Vagina (tissue), 2 donors: Measurements from ENCODE around the gene ANXA3. TPM values are rescaled to one million over a fixed set of nuclear protein-coding genes. Genes with fewer than 3 reads are reported as not detected.
"Not testable (repeated sequence)": the region's sequence is repeated elsewhere in the genome, so short reads cannot be mapped to it uniquely, and the experiment has no call there.

Source experiments
- DNase-seq, 2 donors: peaks; one replicate each; pipeline ENCODE4 v3.0.0-alpha.2; 2017; ENCODE audit errors: extremely low spot score in 2 of 2
- H3K27ac ChIP-seq: fragments of 200-600 bp; sonication (generic); one replicate; pipeline ENCODE4 v1.5.1; 2019
- H3K27me3 ChIP-seq: fragments of 200-600 bp; sonication (generic); one replicate; pipeline ENCODE4 v1.5.1; 2019
- H3K36me3 ChIP-seq, 2 donors: fragments of 200-600 bp; sonication (generic); one replicate each; pipeline ENCODE4 v1.5.1; 2017 to 2019
- H3K4me1 ChIP-seq: fragments of 200-600 bp; sonication (generic); one replicate; pipeline ENCODE4 v1.5.1; 2019
- H3K4me3 ChIP-seq, 2 donors: fragments of 200-600 bp; sonication (generic); 1 replicate in 1 of 2; 2 replicates in 1 of 2; pipeline ENCODE4 v1.5.1; 2016 to 2019
- H3K9me3 ChIP-seq: fragments of 200-600 bp; sonication (generic); one replicate; pipeline ENCODE4 v1.5.1; 2019
- POLR2A ChIP-seq, 2 donors: fragments of 450-650 bp; IDR thresholded peaks; one replicate each; pipeline ENCODE4 v1.6.1; 2017; ENCODE audit warnings: antibody characterized with exemption in 2 of 2, mild to moderate bottlenecking in 2 of 2, moderate library complexity in 2 of 2
- POLR2AphosphoS5 ChIP-seq, 2 donors: sonication (generic); formaldehyde crosslinking; IDR thresholded peaks; one replicate each; pipeline ENCODE4 v1.9.0; 2017; ENCODE audit warnings: antibody characterized with exemption in 2 of 2, mild to moderate bottlenecking in 2 of 2, low read depth in 1 of 2; ENCODE audit not compliant: insufficient read depth in 1 of 2
- intact Hi-C: fragments of 100-400 bp; cut with DNase I; formaldehyde crosslinking; loops from one replicate; pipeline ENCODE4 v1.15.1; 2023
- total RNA-seq: library from RNA; depleted of rRNA; stranded (reverse); fragments of >200 nt; gene quantifications from one replicate; pipeline ENCODE4 v1.2.3, GENCODE V29; 2016
- TF ChIP-seq, protein P1 (sequence below), 3 experiments: fragments of 450-650 bp in 2 of 3; fragments of 200-600 bp in 1 of 3; sonication (generic) in 1 of 3; IDR thresholded peaks; one replicate each; pipeline ENCODE4 v1.5.1; 2017 to 2019; ENCODE audit warnings: antibody characterized with exemption in 3 of 3, mild to moderate bottlenecking in 2 of 3, moderate library complexity in 2 of 3

The ANXA3 gene
- total RNA-seq, 1 donor from 2014 or later = 11.8 TPM

DNA sequence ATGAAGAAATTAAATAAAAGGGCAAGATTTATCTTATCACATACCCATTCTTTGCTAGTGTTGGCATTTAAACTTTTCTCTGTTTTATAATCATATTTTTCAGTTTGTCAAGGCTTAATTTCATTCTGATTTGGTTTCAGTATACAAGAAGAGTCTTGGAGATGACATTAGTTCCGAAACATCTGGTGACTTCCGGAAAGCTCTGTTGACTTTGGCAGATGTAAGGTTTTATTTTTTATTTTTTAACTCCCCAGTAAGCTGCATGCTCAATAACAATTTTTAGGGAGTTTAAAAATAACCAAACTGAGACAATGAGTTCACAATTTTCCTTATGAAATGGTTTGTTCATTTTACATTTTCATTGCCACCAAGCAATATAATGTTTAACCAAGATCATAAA lies 39.8 kb downstream of the ANXA3 start:
- H3K36me3 ChIP-seq = no peaks in the 10 kb centered on the region
- TF ChIP-seq POLR2A (IDR thresholded peaks at IDR 0.05) (no peak), POLR2AphosphoS5 (IDR thresholded peaks at IDR 0.05; ENCODE audit: insufficient read depth in 1 of 2, low read depth in 1 of 2) (no peak)
- TF ChIP-seq, protein P1, sequence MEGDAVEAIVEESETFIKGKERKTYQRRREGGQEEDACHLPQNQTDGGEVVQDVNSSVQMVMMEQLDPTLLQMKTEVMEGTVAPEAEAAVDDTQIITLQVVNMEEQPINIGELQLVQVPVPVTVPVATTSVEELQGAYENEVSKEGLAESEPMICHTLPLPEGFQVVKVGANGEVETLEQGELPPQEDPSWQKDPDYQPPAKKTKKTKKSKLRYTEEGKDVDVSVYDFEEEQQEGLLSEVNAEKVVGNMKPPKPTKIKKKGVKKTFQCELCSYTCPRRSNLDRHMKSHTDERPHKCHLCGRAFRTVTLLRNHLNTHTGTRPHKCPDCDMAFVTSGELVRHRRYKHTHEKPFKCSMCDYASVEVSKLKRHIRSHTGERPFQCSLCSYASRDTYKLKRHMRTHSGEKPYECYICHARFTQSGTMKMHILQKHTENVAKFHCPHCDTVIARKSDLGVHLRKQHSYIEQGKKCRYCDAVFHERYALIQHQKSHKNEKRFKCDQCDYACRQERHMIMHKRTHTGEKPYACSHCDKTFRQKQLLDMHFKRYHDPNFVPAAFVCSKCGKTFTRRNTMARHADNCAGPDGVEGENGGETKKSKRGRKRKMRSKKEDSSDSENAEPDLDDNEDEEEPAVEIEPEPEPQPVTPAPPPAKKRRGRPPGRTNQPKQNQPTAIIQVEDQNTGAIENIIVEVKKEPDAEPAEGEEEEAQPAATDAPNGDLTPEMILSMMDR (IDR thresholded peaks at IDR 0.05) = no peak
- H3K4me3 ChIP-seq = no peak overlapping the region
- H3K4me1 ChIP-seq = no peaks in the 10 kb centered on the region
- H3K9me3 ChIP-seq = no peaks in the 10 kb centered on the region
- H3K27me3 ChIP-seq = no peaks in the 10 kb centered on the region
- DNase-seq = no peak
- H3K27ac ChIP-seq = no peak overlapping the region
- intact Hi-C loops = no loop called here

DNA sequence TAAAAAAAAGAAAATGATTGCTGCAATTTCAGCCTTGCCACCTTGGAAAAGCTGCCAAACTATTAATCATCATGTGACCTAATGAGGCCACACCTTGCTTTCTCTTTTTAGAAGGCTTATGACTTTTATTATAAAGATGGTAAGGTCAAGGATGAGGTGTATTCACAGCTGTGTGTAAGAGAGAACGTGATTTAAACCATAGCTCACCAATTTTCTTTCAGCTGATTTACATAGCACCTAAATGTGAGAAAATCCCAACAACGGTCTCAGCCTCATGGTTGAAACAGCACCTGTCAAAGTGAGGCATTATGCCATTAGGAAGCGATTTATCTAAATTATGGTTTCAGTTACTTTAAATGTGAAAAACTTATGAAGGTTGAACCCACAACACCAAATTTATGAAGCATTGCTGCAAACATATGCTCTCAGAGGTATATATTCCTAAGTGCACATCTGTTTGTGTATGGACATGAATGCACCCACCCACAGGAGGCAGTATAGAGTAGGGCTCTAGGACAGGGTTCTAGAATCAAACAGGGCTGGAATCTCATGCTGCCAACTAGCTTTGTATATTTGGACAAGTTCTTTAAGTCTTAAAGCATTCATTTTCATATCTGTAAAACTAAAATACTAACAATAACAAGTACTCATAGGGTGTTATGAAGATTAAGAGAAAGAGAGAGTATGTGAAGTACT lies 40.7 kb downstream of the ANXA3 start:
- TF ChIP-seq POLR2AphosphoS5 (IDR thresholded peaks at IDR 0.05; ENCODE audit: insufficient read depth in 1 of 2, low read depth in 1 of 2) (no peak), POLR2A (IDR thresholded peaks at IDR 0.05) (no peak)
- TF ChIP-seq, protein P1 (IDR thresholded peaks at IDR 0.05) = no peak
- Histone ChIP-seq H3K4me1 (no peaks in the 10 kb centered on the region), H3K27ac (no peak overlapping the region), H3K9me3 (no peaks in the 10 kb centered on the region), H3K27me3 (no peaks in the 10 kb centered on the region), H3K4me3 (no peak overlapping the region), H3K36me3 (no peaks in the 10 kb centered on the region)
- intact Hi-C loops = no loop called here
- DNase-seq = no peak

DNA sequence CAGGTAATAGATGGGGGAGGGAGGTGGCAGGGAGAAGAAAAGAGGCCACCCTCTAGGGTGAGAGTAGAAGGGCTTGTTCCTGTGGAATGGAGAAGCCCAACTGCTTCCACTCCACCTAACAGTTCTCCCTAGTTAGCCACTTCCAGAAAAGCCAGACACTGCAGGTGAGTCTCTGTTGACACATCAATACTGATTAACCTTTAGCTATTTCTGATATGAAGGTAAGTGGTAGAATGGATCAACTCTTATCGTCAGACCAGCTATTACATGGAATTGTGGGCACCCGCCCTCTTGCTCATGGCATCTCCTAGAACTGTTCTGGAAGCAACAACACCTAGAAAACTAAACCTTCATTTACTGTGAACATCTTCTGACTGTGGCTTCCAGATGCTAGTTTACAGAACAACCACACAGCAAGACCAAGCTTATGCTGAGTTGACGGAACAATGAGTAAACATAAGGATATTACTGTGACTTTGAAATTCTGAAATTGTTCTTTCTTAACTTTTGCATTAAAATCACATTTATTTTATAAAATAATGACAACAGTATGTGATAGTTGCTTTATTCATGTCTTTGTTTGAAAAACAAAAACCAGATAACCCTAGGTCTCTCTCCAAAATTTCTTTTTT lies 44.7 kb downstream of the ANXA3 start:
- Histone ChIP-seq H3K27me3 (no peaks in the 10 kb centered on the region), H3K9me3 (no peaks in the 10 kb centered on the region), H3K4me1 (no peaks in the 10 kb centered on the region), H3K27ac (no peak overlapping the region), H3K36me3 (no peaks in the 10 kb centered on the region), H3K4me3 (no peak overlapping the region)
- intact Hi-C loops = no loop called here
- TF ChIP-seq, protein P1 (IDR thresholded peaks at IDR 0.05) = no peak
- no peak for DNase-seq

DNA sequence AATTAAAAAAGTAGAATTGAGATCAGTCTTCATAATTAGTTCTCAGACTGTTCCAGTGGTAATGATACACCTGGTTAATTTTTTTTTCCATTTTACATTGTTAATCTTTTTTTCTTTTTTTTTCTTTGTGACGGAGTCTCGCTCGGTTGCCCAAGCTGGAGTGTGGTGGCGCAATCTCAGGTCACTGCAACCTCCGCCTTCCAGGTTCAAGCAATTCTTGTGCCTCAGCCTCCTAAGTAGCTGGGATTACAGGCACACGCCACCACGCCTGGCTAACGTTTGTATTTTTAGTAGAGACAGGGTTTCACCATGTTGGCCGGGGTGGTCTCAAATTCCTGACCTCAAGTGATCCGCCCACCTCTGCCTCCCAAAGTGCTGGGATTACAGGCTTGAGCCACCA lies 46.9 kb downstream of the ANXA3 start:
- H3K9me3 ChIP-seq, H3K27me3 ChIP-seq, H3K27ac ChIP-seq, H3K36me3 ChIP-seq, intact Hi-C loops, DNase-seq, H3K4me3 ChIP-seq, H3K4me1 ChIP-seq: not testable (repeated sequence)

DNA sequence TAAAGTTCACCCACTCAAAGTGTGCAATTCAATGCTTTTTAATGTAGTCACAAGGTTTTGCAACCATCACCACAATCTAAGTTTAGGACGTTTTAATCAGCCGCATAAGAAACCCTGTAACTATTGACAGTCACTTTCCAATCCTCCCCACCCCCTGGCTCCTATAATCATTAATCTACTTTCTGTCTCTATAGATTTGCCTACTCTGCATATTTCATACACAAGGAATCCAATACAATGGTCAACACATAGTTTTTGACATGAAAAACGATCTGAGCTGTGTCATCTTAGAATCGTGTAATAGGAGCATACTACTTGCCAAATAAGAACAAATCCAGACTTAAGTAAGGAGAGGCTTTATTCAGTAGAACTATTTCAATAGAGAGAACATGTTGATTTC lies 47.6 kb downstream of the ANXA3 start:
- no peak for DNase-seq
- H3K27ac ChIP-seq = no peak overlapping the region
- no peak for TF ChIP-seq POLR2A (IDR thresholded peaks at IDR 0.05)
- TF ChIP-seq, protein P1 (IDR thresholded peaks at IDR 0.05) = no peak
- TF ChIP-seq POLR2AphosphoS5 (IDR thresholded peaks at IDR 0.05; ENCODE audit: insufficient read depth in 1 of 2, low read depth in 1 of 2) = no peak
- intact Hi-C loops = no loop called here
- H3K27me3 ChIP-seq = no peaks in the 10 kb centered on the region
- H3K4me3 ChIP-seq = no peak overlapping the region
- H3K36me3 ChIP-seq = no peaks in the 10 kb centered on the region
- no peaks in the 10 kb centered on the region for H3K9me3 ChIP-seq
- H3K4me1 ChIP-seq = no peaks in the 10 kb centered on the region
